ENCODE results near the gene TMEM132D. TPM values are rescaled to one million over a fixed set of nuclear protein-coding genes. Genes with fewer than 3 reads are reported as not detected.

Gene TMEM132D
- polyA plus RNA-seq, 1 donor from 2014 or later: 1.3 TPM

GRCh38 chr12:129706716-129707115 lies 197.1 kb downstream of the TMEM132D start:
- Histone ChIP-seq H3F3A (ENCODE audit: insufficient read depth, low read length, poor library complexity, severe bottlenecking) (no peaks in the 10 kb centered on the region), H3K4me2 (ENCODE audit: low read length) (no peak overlapping the region), H2AFZ (ENCODE audit: low read depth, low read length) (no peak overlapping the region)

GRCh38 chr12:129704232-129704830 lies 199.5 kb downstream of the TMEM132D start:
- Histone ChIP-seq H3K4me3 (ENCODE audit: low read length) (no peak overlapping the region), H3K36me3 (ENCODE audit: insufficient read depth, low read length) (no peaks in the 10 kb centered on the region), H3K9me3 (ENCODE audit: low read length) (no peaks in the 10 kb centered on the region)
- TF ChIP-seq EZH2 (IDR thresholded peaks at IDR 0.05; ENCODE audit: borderline replicate concordance, insufficient read depth, low read length, poor library complexity, severe bottlenecking): no peak
- TF ChIP-seq MXI1 (conservative IDR thresholded peaks at IDR 0.05; ENCODE audit: poor library complexity, severe bottlenecking): no peak
- no peak for TF ChIP-seq EP300 (conservative IDR thresholded peaks at IDR 0.05; ENCODE audit: poor library complexity, severe bottlenecking)
- no peak for TF ChIP-seq CTCF (IDR thresholded peaks at IDR 0.05; ENCODE audit: poor library complexity, severe bottlenecking)
- TF ChIP-seq RAD21 (conservative IDR thresholded peaks at IDR 0.05): no peak
- TF ChIP-seq POLR2AphosphoS5 (IDR thresholded peaks at IDR 0.05): no peak
- TF ChIP-seq TAF1 (IDR thresholded peaks at IDR 0.05; ENCODE audit: low read depth): no peak

More at GRCh38 chr12:129706716-129707115, 197.1 kb downstream of the TMEM132D start:
- no peak overlapping the region for H3K9ac ChIP-seq (ENCODE audit: low read length)
- H3K36me3 ChIP-seq (ENCODE audit: insufficient read depth, low read length): no peaks in the 10 kb centered on the region
- no peaks in the 10 kb centered on the region for H3K9me2 ChIP-seq (ENCODE audit: insufficient read depth, low read length)
- H4K20me1 ChIP-seq (ENCODE audit: insufficient read depth): no peaks in the 10 kb centered on the region
- H3K9me3 ChIP-seq (ENCODE audit: low read length): no peaks in the 10 kb centered on the region
- no peaks in the 10 kb centered on the region for H3K27me3 ChIP-seq (ENCODE audit: insufficient read depth, low read depth, low read length)
- H3K79me2 ChIP-seq (replicated peaks; ENCODE audit: insufficient read depth, low read length): no peaks in the 10 kb centered on the region
- TF ChIP-seq REST (IDR thresholded peaks at IDR 0.05; ENCODE audit: borderline replicate concordance) (no peak), EP300 (conservative IDR thresholded peaks at IDR 0.05; ENCODE audit: poor library complexity, severe bottlenecking) (no peak), MXI1 (conservative IDR thresholded peaks at IDR 0.05; ENCODE audit: poor library complexity, severe bottlenecking) (no peak), CTCF (IDR thresholded peaks at IDR 0.05; ENCODE audit: poor library complexity, severe bottlenecking) (no peak), EZH2 (IDR thresholded peaks at IDR 0.05; ENCODE audit: borderline replicate concordance, insufficient read depth, low read length, poor library complexity, severe bottlenecking) (no peak)
- no peak overlapping the region for H3K4me3 ChIP-seq (ENCODE audit: low read length)
- no peak overlapping the region for H3K27ac ChIP-seq (ENCODE audit: low read length)

More at GRCh38 chr12:129704232-129704830, 199.5 kb downstream of the TMEM132D start:
- no peak overlapping the region for H3K4me2 ChIP-seq (ENCODE audit: low read length)
- no peaks in the 10 kb centered on the region for H3K27me3 ChIP-seq (ENCODE audit: insufficient read depth, low read depth, low read length)
- no peak overlapping the region for H2AFZ ChIP-seq (ENCODE audit: low read depth, low read length)
- H3K9ac ChIP-seq (ENCODE audit: low read length): no peak overlapping the region
- no peaks in the 10 kb centered on the region for H3K9me2 ChIP-seq (ENCODE audit: insufficient read depth, low read length)
- no peaks in the 10 kb centered on the region for H3K79me2 ChIP-seq (replicated peaks; ENCODE audit: insufficient read depth, low read length)
- H3K27ac ChIP-seq (ENCODE audit: low read length): no peak overlapping the region
- no peaks in the 10 kb centered on the region for H3F3A ChIP-seq (ENCODE audit: insufficient read depth, low read length, poor library complexity, severe bottlenecking)
- H4K20me1 ChIP-seq (ENCODE audit: insufficient read depth): no peaks in the 10 kb centered on the region

Data from neural cell (in vitro differentiated cells).